Measurements from ENCODE around the gene ZNF865.

DNA sequence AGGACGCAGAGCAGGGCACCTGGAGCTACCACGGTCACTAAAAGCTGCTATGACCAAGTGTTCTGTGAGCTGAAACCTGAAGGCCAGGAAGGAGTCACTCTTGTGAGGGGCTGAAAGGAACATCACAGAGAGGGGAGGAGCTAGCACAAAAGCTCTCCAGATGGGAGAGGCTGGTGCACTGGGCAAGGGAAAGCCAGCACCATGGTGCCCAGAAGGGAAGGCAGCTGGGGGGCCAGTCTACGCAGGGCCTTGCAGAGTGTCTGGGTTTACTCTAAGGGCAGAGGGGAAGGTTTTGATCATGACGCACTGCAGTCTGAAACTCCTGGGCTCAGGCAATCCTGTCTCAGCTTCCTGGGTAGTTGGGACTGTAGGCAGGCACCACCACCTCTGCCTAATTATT lies 31.3 kb downstream of the ZNF865 start:
- TF ChIP-seq, protein P1, sequence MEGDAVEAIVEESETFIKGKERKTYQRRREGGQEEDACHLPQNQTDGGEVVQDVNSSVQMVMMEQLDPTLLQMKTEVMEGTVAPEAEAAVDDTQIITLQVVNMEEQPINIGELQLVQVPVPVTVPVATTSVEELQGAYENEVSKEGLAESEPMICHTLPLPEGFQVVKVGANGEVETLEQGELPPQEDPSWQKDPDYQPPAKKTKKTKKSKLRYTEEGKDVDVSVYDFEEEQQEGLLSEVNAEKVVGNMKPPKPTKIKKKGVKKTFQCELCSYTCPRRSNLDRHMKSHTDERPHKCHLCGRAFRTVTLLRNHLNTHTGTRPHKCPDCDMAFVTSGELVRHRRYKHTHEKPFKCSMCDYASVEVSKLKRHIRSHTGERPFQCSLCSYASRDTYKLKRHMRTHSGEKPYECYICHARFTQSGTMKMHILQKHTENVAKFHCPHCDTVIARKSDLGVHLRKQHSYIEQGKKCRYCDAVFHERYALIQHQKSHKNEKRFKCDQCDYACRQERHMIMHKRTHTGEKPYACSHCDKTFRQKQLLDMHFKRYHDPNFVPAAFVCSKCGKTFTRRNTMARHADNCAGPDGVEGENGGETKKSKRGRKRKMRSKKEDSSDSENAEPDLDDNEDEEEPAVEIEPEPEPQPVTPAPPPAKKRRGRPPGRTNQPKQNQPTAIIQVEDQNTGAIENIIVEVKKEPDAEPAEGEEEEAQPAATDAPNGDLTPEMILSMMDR (conservative IDR thresholded peaks at IDR 0.05; ENCODE audit: low read length): no peak
- no peak for TF ChIP-seq EZH2phosphoT487 (IDR thresholded peaks at IDR 0.05; ENCODE audit: borderline replicate concordance, low read depth, low read length)

Data from OCI-LY7 (cell line).